Measurements from ENCODE around the gene COMMD1. TPM values are rescaled to one million over a fixed set of nuclear protein-coding genes. Genes with fewer than 3 reads are reported as not detected.

COMMD1 gene
- total RNA-seq, 1 donor from 2014 or later, result 39.7 TPM

- Mint-ChIP-seq H3K27me3 (ENCODE audit: unreplicated experiment) (no peaks in the 10 kb centered on the region), H3K4me3 (ENCODE audit: unreplicated experiment) (no peak overlapping the region), H3K4me1 (ENCODE audit: unreplicated experiment) (peaks cover 11% of the 10 kb centered on the region), H3K27ac (ENCODE audit: unreplicated experiment) (no peak overlapping the region), H3K36me3 (ENCODE audit: unreplicated experiment) (no peaks in the 10 kb centered on the region), H3K9me3 (ENCODE audit: unreplicated experiment) (no peaks in the 10 kb centered on the region)
- DNase-seq (ENCODE audit: extremely low spot score, unreplicated experiment), result peak; percentile 32
- no peak for TF ChIP-seq CTCF (IDR thresholded peaks at IDR 0.05)
Observed at GRCh38 chr2:61924895-61925663, 19.6 kb downstream of the COMMD1 start.

GRCh38 chr2:61926531-61927477 is 21.3 kb downstream of the COMMD1 start:
- Mint-ChIP-seq H3K27me3 (ENCODE audit: unreplicated experiment) (no peaks in the 10 kb centered on the region), H3K4me3 (ENCODE audit: unreplicated experiment) (no peak overlapping the region), H3K9me3 (ENCODE audit: unreplicated experiment) (no peaks in the 10 kb centered on the region), H3K4me1 (ENCODE audit: unreplicated experiment) (peaks cover 9% of the 10 kb centered on the region), H3K27ac (ENCODE audit: unreplicated experiment) (no peak overlapping the region), H3K36me3 (ENCODE audit: unreplicated experiment) (no peaks in the 10 kb centered on the region)
- no peak for DNase-seq (ENCODE audit: extremely low spot score, unreplicated experiment)
- TF ChIP-seq CTCF (IDR thresholded peaks at IDR 0.05), result no peak

- H3K4me3 Mint-ChIP-seq (ENCODE audit: unreplicated experiment), result no peak overlapping the region
- H3K9me3 Mint-ChIP-seq (ENCODE audit: unreplicated experiment), result peaks cover 7% of the 10 kb centered on the region
- H3K27ac Mint-ChIP-seq (ENCODE audit: unreplicated experiment), result no peak overlapping the region
- no peak for TF ChIP-seq CTCF (IDR thresholded peaks at IDR 0.05)
- H3K4me1 Mint-ChIP-seq (ENCODE audit: unreplicated experiment), result peaks cover 9% of the 10 kb centered on the region
- DNase-seq (ENCODE audit: extremely low spot score, unreplicated experiment), result no peak
- peaks cover 5% of the 10 kb centered on the region for H3K36me3 Mint-ChIP-seq (ENCODE audit: unreplicated experiment)
- no peaks in the 10 kb centered on the region for H3K27me3 Mint-ChIP-seq (ENCODE audit: unreplicated experiment)
Observed at GRCh38 chr2:61928826-61929461, 23.5 kb downstream of the COMMD1 start.

- no peak for TF ChIP-seq CTCF (IDR thresholded peaks at IDR 0.05)
- H3K4me3 Mint-ChIP-seq (ENCODE audit: unreplicated experiment), result no peak overlapping the region
- no peak overlapping the region for H3K27ac Mint-ChIP-seq (ENCODE audit: unreplicated experiment)
- H3K4me1 Mint-ChIP-seq (ENCODE audit: unreplicated experiment), result no peaks in the 10 kb centered on the region
- peaks cover 5% of the 10 kb centered on the region for H3K9me3 Mint-ChIP-seq (ENCODE audit: unreplicated experiment)
- no peaks in the 10 kb centered on the region for H3K27me3 Mint-ChIP-seq (ENCODE audit: unreplicated experiment)
- DNase-seq (ENCODE audit: extremely low spot score, unreplicated experiment), result peak; percentile 36
- H3K36me3 Mint-ChIP-seq (ENCODE audit: unreplicated experiment), result peaks cover 4% of the 10 kb centered on the region
Observed at GRCh38 chr2:61937098-61937497, 31.6 kb downstream of the COMMD1 start.

Measured in osteocyte (in vitro differentiated cells).